ENCODE data around the gene TOP1.
A peak's percentile ranks its signal among the peaks of the same experiment; 100 is the strongest.

The TOP1 gene

GRCh38 chr20:41014561-41015088 is 14.0 kb upstream of the TOP1 start:
- Histone ChIP-seq H3K4me3 (ENCODE audit: insufficient read length, low read depth) (no peak overlapping the region), H3K27me3 (ENCODE audit: insufficient read depth, insufficient read length) (no peaks in the 10 kb centered on the region), H3K36me3 (ENCODE audit: insufficient read depth, insufficient read length, low read length) (no peaks in the 10 kb centered on the region), H3K9me3 (ENCODE audit: insufficient read depth, low read length) (no peaks in the 10 kb centered on the region), H3K4me1 (ENCODE audit: insufficient read depth, insufficient read length) (peaks cover 3% of the 10 kb centered on the region), H3K9ac (ENCODE audit: insufficient read length, low read depth) (no peak overlapping the region)
- TF ChIP-seq SUZ12 (IDR thresholded peaks at IDR 0.05; ENCODE audit: extremely low read depth, insufficient read depth, insufficient read length) (no peak), YY1 (IDR thresholded peaks at IDR 0.05; ENCODE audit: insufficient read depth, insufficient read length) (no peak), ZNF274 (IDR thresholded peaks at IDR 0.05; ENCODE audit: low read depth, low read length) (no peak)
- no peak for DNase-seq (ENCODE audit: low read depth, low spot score)

- Histone ChIP-seq H3K9ac (ENCODE audit: insufficient read length, low read depth) (no peak overlapping the region), H3K9me3 (ENCODE audit: insufficient read depth, low read length) (no peaks in the 10 kb centered on the region), H3K36me3 (ENCODE audit: insufficient read depth, insufficient read length, low read length) (no peaks in the 10 kb centered on the region), H3K4me3 (ENCODE audit: insufficient read length, low read depth) (no peak overlapping the region), H3K4me1 (ENCODE audit: insufficient read depth, insufficient read length) (peaks cover 2% of the 10 kb centered on the region), H3K27me3 (ENCODE audit: insufficient read depth, insufficient read length) (no peaks in the 10 kb centered on the region)
- TF ChIP-seq YY1 (IDR thresholded peaks at IDR 0.05; ENCODE audit: insufficient read depth, insufficient read length): no peak
- no peak for TF ChIP-seq SUZ12 (IDR thresholded peaks at IDR 0.05; ENCODE audit: extremely low read depth, insufficient read depth, insufficient read length)
- no peak for TF ChIP-seq ZNF274 (IDR thresholded peaks at IDR 0.05; ENCODE audit: low read depth, low read length)
- no peak for DNase-seq (ENCODE audit: low read depth, low spot score)
These were observed 11.1 kb upstream of the TOP1 start for GRCh38 chr20:41017448-41018042.

GRCh38 chr20:41018153-41018552 is 10.5 kb upstream of the TOP1 start:
- no peaks in the 10 kb centered on the region for H3K9me3 ChIP-seq (ENCODE audit: insufficient read depth, low read length)
- no peaks in the 10 kb centered on the region for H3K36me3 ChIP-seq (ENCODE audit: insufficient read depth, insufficient read length, low read length)
- H3K9ac ChIP-seq (ENCODE audit: insufficient read length, low read depth): no peak overlapping the region
- H3K4me3 ChIP-seq (ENCODE audit: insufficient read length, low read depth): no peak overlapping the region
- TF ChIP-seq SUZ12 (IDR thresholded peaks at IDR 0.05; ENCODE audit: extremely low read depth, insufficient read depth, insufficient read length) (no peak), ZNF274 (IDR thresholded peaks at IDR 0.05; ENCODE audit: low read depth, low read length) (no peak), YY1 (IDR thresholded peaks at IDR 0.05; ENCODE audit: insufficient read depth, insufficient read length) (no peak)
- no peak for DNase-seq (ENCODE audit: low read depth, low spot score)
- H3K27me3 ChIP-seq (ENCODE audit: insufficient read depth, insufficient read length): no peaks in the 10 kb centered on the region
- no peaks in the 10 kb centered on the region for H3K4me1 ChIP-seq (ENCODE audit: insufficient read depth, insufficient read length)

- H3K4me1 ChIP-seq (ENCODE audit: insufficient read depth, insufficient read length): no peaks in the 10 kb centered on the region
These were observed 5.1 kb upstream of the TOP1 start for GRCh38 chr20:41023549-41023948.

GRCh38 chr20:41027366-41027765 is 1.3 kb upstream of the TOP1 start:
- TF ChIP-seq ZNF274 (IDR thresholded peaks at IDR 0.05; ENCODE audit: low read depth, low read length): no peak
- no peak for TF ChIP-seq SUZ12 (IDR thresholded peaks at IDR 0.05; ENCODE audit: extremely low read depth, insufficient read depth, insufficient read length)
- no peak for TF ChIP-seq YY1 (IDR thresholded peaks at IDR 0.05; ENCODE audit: insufficient read depth, insufficient read length)
- Histone ChIP-seq H3K4me1 (ENCODE audit: insufficient read depth, insufficient read length) (no peaks in the 10 kb centered on the region), H3K27me3 (ENCODE audit: insufficient read depth, insufficient read length) (no peaks in the 10 kb centered on the region), H3K9me3 (ENCODE audit: insufficient read depth, low read length) (no peaks in the 10 kb centered on the region), H3K9ac (ENCODE audit: insufficient read length, low read depth) (peak overlapping the region; percentile 79), H3K4me3 (ENCODE audit: insufficient read length, low read depth) (peak overlapping the region; percentile 55), H3K36me3 (ENCODE audit: insufficient read depth, insufficient read length, low read length) (peaks cover 28% of the 10 kb centered on the region)
- no peak for DNase-seq (ENCODE audit: low read depth, low spot score)

More at GRCh38 chr20:41023549-41023948, 5.1 kb upstream of the TOP1 start:
- no peak for DNase-seq (ENCODE audit: low read depth, low spot score)
- H3K36me3 ChIP-seq (ENCODE audit: insufficient read depth, insufficient read length, low read length): no peaks in the 10 kb centered on the region
- H3K9me3 ChIP-seq (ENCODE audit: insufficient read depth, low read length): no peaks in the 10 kb centered on the region
- H3K9ac ChIP-seq (ENCODE audit: insufficient read length, low read depth): no peak overlapping the region
- no peak overlapping the region for H3K4me3 ChIP-seq (ENCODE audit: insufficient read length, low read depth)
- TF ChIP-seq YY1 (IDR thresholded peaks at IDR 0.05; ENCODE audit: insufficient read depth, insufficient read length) (no peak), ZNF274 (IDR thresholded peaks at IDR 0.05; ENCODE audit: low read depth, low read length) (no peak), SUZ12 (IDR thresholded peaks at IDR 0.05; ENCODE audit: extremely low read depth, insufficient read depth, insufficient read length) (no peak)
- no peaks in the 10 kb centered on the region for H3K27me3 ChIP-seq (ENCODE audit: insufficient read depth, insufficient read length)

- TF ChIP-seq YY1 (IDR thresholded peaks at IDR 0.05; ENCODE audit: insufficient read depth, insufficient read length): no peak
- no peak for TF ChIP-seq ZNF274 (IDR thresholded peaks at IDR 0.05; ENCODE audit: low read depth, low read length)
- no peak for TF ChIP-seq SUZ12 (IDR thresholded peaks at IDR 0.05; ENCODE audit: extremely low read depth, insufficient read depth, insufficient read length)
These were observed 707 bp upstream of the TOP1 start for GRCh38 chr20:41027872-41028358.

DNA sequence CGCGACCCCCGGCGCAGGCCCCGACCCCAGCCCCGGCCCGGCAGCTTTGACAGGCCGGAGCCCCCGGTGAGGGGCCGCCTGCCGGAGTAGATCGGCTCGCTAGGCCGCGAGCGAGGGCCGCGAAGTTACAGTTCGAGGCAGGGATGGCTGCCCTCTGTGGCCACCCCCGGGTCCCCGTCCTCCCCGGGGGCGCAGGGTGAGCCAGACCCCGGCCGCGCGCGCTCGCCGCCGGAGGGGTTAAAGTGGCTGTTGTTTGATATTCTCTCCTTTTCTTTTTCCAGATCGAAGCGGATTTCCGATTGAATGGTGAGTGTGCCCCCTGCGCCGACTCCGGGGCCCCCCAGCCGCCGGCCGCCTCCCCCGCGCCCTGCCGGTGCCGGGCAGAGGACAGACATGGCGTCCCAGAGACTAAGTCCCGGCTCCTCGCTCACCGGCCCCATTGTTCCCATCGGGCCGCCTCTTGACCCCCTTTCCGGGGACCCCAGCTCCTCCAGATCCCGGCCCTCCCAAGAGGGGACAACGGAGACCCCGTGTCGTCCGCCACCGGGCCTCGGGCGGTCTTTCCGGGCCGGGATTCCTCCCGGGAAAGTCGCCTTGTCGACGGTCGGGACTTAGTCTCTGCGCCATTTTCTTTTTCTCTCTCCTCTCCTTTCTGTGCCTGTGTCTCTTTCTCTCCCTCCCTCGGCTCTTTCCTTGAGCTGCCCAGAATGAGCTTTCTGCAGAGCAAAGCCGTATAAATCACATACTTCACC is 704 bp downstream of the TOP1 start:
- TF ChIP-seq YY1 (IDR thresholded peaks at IDR 0.05; ENCODE audit: insufficient read depth, insufficient read length) (no peak), SUZ12 (IDR thresholded peaks at IDR 0.05; ENCODE audit: extremely low read depth, insufficient read depth, insufficient read length) (no peak), ZNF274 (IDR thresholded peaks at IDR 0.05; ENCODE audit: low read depth, low read length) (no peak)
- H3K4me3 ChIP-seq (ENCODE audit: insufficient read length, low read depth): peak overlapping the region; percentile 98
- peak overlapping the region; percentile 98 for H3K9ac ChIP-seq (ENCODE audit: insufficient read length, low read depth)
- DNase-seq (ENCODE audit: low read depth, low spot score): no peak
- no peaks in the 10 kb centered on the region for H3K27me3 ChIP-seq (ENCODE audit: insufficient read depth, insufficient read length)
- no peaks in the 10 kb centered on the region for H3K9me3 ChIP-seq (ENCODE audit: insufficient read depth, low read length)
- peaks cover 38% of the 10 kb centered on the region for H3K36me3 ChIP-seq (ENCODE audit: insufficient read depth, insufficient read length, low read length)
- H3K4me1 ChIP-seq (ENCODE audit: insufficient read depth, insufficient read length): no peaks in the 10 kb centered on the region

More at GRCh38 chr20:41027872-41028358, 707 bp upstream of the TOP1 start:
- peaks cover 33% of the 10 kb centered on the region for H3K36me3 ChIP-seq (ENCODE audit: insufficient read depth, insufficient read length, low read length)
- H3K27me3 ChIP-seq (ENCODE audit: insufficient read depth, insufficient read length): no peaks in the 10 kb centered on the region
- peak overlapping the region; percentile 55 for H3K4me3 ChIP-seq (ENCODE audit: insufficient read length, low read depth)
- no peaks in the 10 kb centered on the region for H3K9me3 ChIP-seq (ENCODE audit: insufficient read depth, low read length)
- peak overlapping the region; percentile 79 for H3K9ac ChIP-seq (ENCODE audit: insufficient read length, low read depth)
- no peak for DNase-seq (ENCODE audit: low read depth, low spot score)
- no peaks in the 10 kb centered on the region for H3K4me1 ChIP-seq (ENCODE audit: insufficient read depth, insufficient read length)
